Osteocyte (in vitro differentiated cells): Measurements from ENCODE around the gene NBPF1. TPM values are rescaled to one million over a fixed set of nuclear protein-coding genes. Genes with fewer than 3 reads are reported as not detected.
"Not testable (repeated sequence)": the region's sequence is repeated elsewhere in the genome, so short reads cannot be mapped to it uniquely, and the experiment has no call there.

Source experiments
- DNase-seq: peaks from one replicate; pipeline ENCODE4 v3.0.0; 2021; ENCODE audit warnings: mixed read lengths; ENCODE audit not compliant: unreplicated experiment; ENCODE audit errors: extremely low spot score
- H3K27ac Mint-ChIP-seq: one replicate; pipeline ENCODE4 v1.8.0; 2021; ENCODE audit warnings: mild to moderate bottlenecking, mixed read lengths; ENCODE audit not compliant: unreplicated experiment
- H3K27me3 Mint-ChIP-seq: one replicate; pipeline ENCODE4 v1.8.0; 2021; ENCODE audit warnings: mixed read lengths; ENCODE audit not compliant: unreplicated experiment
- H3K36me3 Mint-ChIP-seq: one replicate; pipeline ENCODE4 v1.8.0; 2021; ENCODE audit warnings: mixed read lengths; ENCODE audit not compliant: unreplicated experiment
- H3K4me1 Mint-ChIP-seq: one replicate; pipeline ENCODE4 v1.8.0; 2021; ENCODE audit warnings: mixed read lengths; ENCODE audit not compliant: unreplicated experiment
- H3K4me3 Mint-ChIP-seq: one replicate; pipeline ENCODE4 v1.8.0; 2021; ENCODE audit warnings: mild to moderate bottlenecking, moderate library complexity, mixed read lengths; ENCODE audit not compliant: unreplicated experiment
- H3K9me3 Mint-ChIP-seq: one replicate; pipeline ENCODE4 v1.8.0; 2021; ENCODE audit warnings: mixed read lengths; ENCODE audit not compliant: unreplicated experiment
- total RNA-seq: library from RNA; stranded (reverse); gene quantifications from 2 replicates; pipeline ENCODE4 v1.2.1, GENCODE V29; 2021

Gene NBPF1
- total RNA-seq, 1 donor from 2014 or later: 50.1 TPM

- H3K4me3 Mint-ChIP-seq, H3K9me3 Mint-ChIP-seq, H3K36me3 Mint-ChIP-seq, H3K27me3 Mint-ChIP-seq, DNase-seq, H3K27ac Mint-ChIP-seq, H3K4me1 Mint-ChIP-seq: not testable (repeated sequence)
Measured at GRCh38 chr1:16512624-16513411, 100.5 kb downstream of the NBPF1 start.

Other genes with a start within 250 kb of the NBPF1 start
- gene SZRD1, start 246.3 kb downstream of the NBPF1 start, total RNA-seq: 141 and 143 TPM in 2 replicates
- not detected in 2 replicates for gene SPATA21, start 176.1 kb downstream of the NBPF1 start, total RNA-seq
- 62.0 and 67.5 TPM in 2 replicates for gene NECAP2, start 172.8 kb downstream of the NBPF1 start, total RNA-seq
- gene RNU1-1, start 99.3 kb downstream of the NBPF1 start, total RNA-seq: 2,650 and 2,859 TPM in 2 replicates
- 2,650 and 2,859 TPM in 2 replicates for gene RNU1-3, start 53.4 kb upstream of the NBPF1 start, total RNA-seq
- gene RNU1-4, start 127.0 kb upstream of the NBPF1 start, total RNA-seq: 2,650 and 2,859 TPM in 2 replicates